Upper lobe of left lung (tissue), 6 donors: ENCODE measurements around the gene BRS3. TPM values are rescaled to one million over a fixed set of nuclear protein-coding genes. Genes with fewer than 3 reads are reported as not detected.

ENCODE experiments used
- ATAC-seq, 2 donors: fragments of 200-7000 bp; cut with Tn5 transposase; one replicate each; pipeline ENCODE4 v1.9.1; 2022; ENCODE audit warnings: mild to moderate bottlenecking in 2 of 2, moderate library complexity in 2 of 2; ENCODE audit not compliant: low FRiP score in 2 of 2
- DNase-seq, 2 donors: peaks; one replicate each; pipeline ENCODE4 v3.0.0-alpha.2; 2019 to 2020
- H3K27ac ChIP-seq, 4 donors: fragments of 200-600 bp; sonication (generic); one replicate each; pipeline ENCODE4 v1.5.1; 2016 to 2019
- H3K27me3 ChIP-seq, 4 donors: fragments of 200-600 bp; sonication (generic); one replicate each; pipeline ENCODE4 v1.5.1; 2017 to 2019
- H3K36me3 ChIP-seq, 4 donors: fragments of 200-600 bp; sonication (generic); one replicate each; pipeline ENCODE4 v1.5.1; 2016 to 2019
- H3K4me1 ChIP-seq, 4 donors: fragments of 200-600 bp; sonication (generic); one replicate each; pipeline ENCODE4 v1.5.1; 2018 to 2019
- H3K4me3 ChIP-seq, 4 donors: fragments of 200-600 bp; sonication (generic); one replicate each; pipeline ENCODE4 v1.5.1; 2017 to 2019; ENCODE audit warnings: mild to moderate bottlenecking in 2 of 4, moderate library complexity in 1 of 4
- H3K9me3 ChIP-seq, 4 donors: fragments of 200-600 bp; sonication (generic); one replicate each; pipeline ENCODE4 v1.5.1; 2018 to 2019
- CTCF ChIP-seq, 6 experiments: fragments of 450-650 bp in 4 of 6; fragments of 200-600 bp in 2 of 6; sonication (generic) in 2 of 6; IDR thresholded peaks; one replicate each; pipeline ENCODE4 v1.5.1; 2016 to 2019; ENCODE audit warnings: antibody characterized with exemption in 6 of 6
- EP300 ChIP-seq, 4 donors: sonication (generic); formaldehyde crosslinking; IDR thresholded peaks; one replicate each; pipeline ENCODE4 v1.5.1; 2017; ENCODE audit warnings: antibody characterized with exemption in 4 of 4, control low read depth in 2 of 4
- POLR2A ChIP-seq, 4 donors: fragments of 450-650 bp; IDR thresholded peaks; one replicate each; pipeline ENCODE4 v1.5.1; 2016 to 2017; ENCODE audit warnings: antibody characterized with exemption in 4 of 4, mild to moderate bottlenecking in 2 of 4
- POLR2AphosphoS5 ChIP-seq, 2 donors: sonication (generic); formaldehyde crosslinking; IDR thresholded peaks; one replicate each; pipeline ENCODE4 v1.5.1; 2017; ENCODE audit warnings: antibody characterized with exemption in 2 of 2
- WGBS, 2 donors: methylation state at CpG; one replicate each; pipeline ENCODE4 v1.1.5; 2017 to 2018; 5-methylcytosine and 5-hydroxymethylcytosine counted together
- total RNA-seq, 6 donors: library from RNA; depleted of rRNA in 4 of 6; stranded (reverse); fragments of >200 nt in 4 of 6; gene quantifications; one replicate each; pipeline versions ENCODE4 v1.1.0 to v1.2.1, GENCODE V29; 2016 to 2021
- donor health status: DM: no; HTN: no; CAD: no; lungs with moderate emphysema.
- donor health status: DM: no; HTN: yes; CAD: no; lungs with severe emphysema.

The BRS3 gene
- total RNA-seq, 6 donors from 2014 or later: not detected

- 60 to 80% methylated on average over 4 of the region's 4 CpGs for WGBS, 2 donors
- ATAC-seq: no peak
- Histone ChIP-seq H3K9me3 (no peaks in the 10 kb centered on the region), H3K4me1 (no peaks in the 10 kb centered on the region), H3K36me3 (no peaks in the 10 kb centered on the region), H3K27ac (no peak overlapping the region), H3K27me3 (no peaks in the 10 kb centered on the region), H3K4me3 (no peak overlapping the region)
- no peak for DNase-seq
- TF ChIP-seq CTCF (IDR thresholded peaks at IDR 0.05) (no peak), POLR2AphosphoS5 (IDR thresholded peaks at IDR 0.05) (no peak), EP300 (IDR thresholded peaks at IDR 0.05) (no peak), POLR2A (IDR thresholded peaks at IDR 0.05) (no peak)
Observed at GRCh38 chrX:136473663-136474062, 14.1 kb upstream of the BRS3 start.

GRCh38 chrX:136475236-136475635 lies 12.5 kb upstream of the BRS3 start:
- no peak for TF ChIP-seq CTCF (IDR thresholded peaks at IDR 0.05)
- no peak for TF ChIP-seq POLR2A (IDR thresholded peaks at IDR 0.05)
- no peak for TF ChIP-seq POLR2AphosphoS5 (IDR thresholded peaks at IDR 0.05)
- no peak for TF ChIP-seq EP300 (IDR thresholded peaks at IDR 0.05)
- Histone ChIP-seq H3K27ac (no peak overlapping the region), H3K9me3 (no peaks in the 10 kb centered on the region), H3K4me1 (no peaks in the 10 kb centered on the region), H3K4me3 (no peak overlapping the region), H3K36me3 (no peaks in the 10 kb centered on the region), H3K27me3 (no peaks in the 10 kb centered on the region)
- WGBS, 2 donors: 71 to 80% methylated on average over 2 to 3 of the region's 3 CpGs
- DNase-seq: no peak
- ATAC-seq: no peak

GRCh38 chrX:136476501-136476900 lies 11.2 kb upstream of the BRS3 start:
- H3K36me3 ChIP-seq: no peaks in the 10 kb centered on the region
- TF ChIP-seq POLR2AphosphoS5 (IDR thresholded peaks at IDR 0.05) (no peak), POLR2A (IDR thresholded peaks at IDR 0.05) (no peak)
- H3K27me3 ChIP-seq: no peaks in the 10 kb centered on the region
- DNase-seq: no peak
- whole genome bisulfite sequencing, 2 donors: 67 to 78% methylated on average over 2 of the region's 2 CpGs
- no peak for ATAC-seq
- H3K9me3 ChIP-seq: no peaks in the 10 kb centered on the region
- no peak overlapping the region for H3K4me3 ChIP-seq
- no peak overlapping the region for H3K27ac ChIP-seq
- no peaks in the 10 kb centered on the region for H3K4me1 ChIP-seq

GRCh38 chrX:136477026-136477425 lies 10.7 kb upstream of the BRS3 start:
- WGBS, 2 donors: 51 to 59% methylated on average over 2 of the region's 2 CpGs
- Histone ChIP-seq H3K9me3 (no peaks in the 10 kb centered on the region), H3K36me3 (no peaks in the 10 kb centered on the region), H3K4me3 (no peak overlapping the region), H3K4me1 (no peaks in the 10 kb centered on the region), H3K27me3 (no peaks in the 10 kb centered on the region), H3K27ac (no peak overlapping the region)
- TF ChIP-seq POLR2A (IDR thresholded peaks at IDR 0.05): no peak
- TF ChIP-seq POLR2AphosphoS5 (IDR thresholded peaks at IDR 0.05): no peak
- no peak for TF ChIP-seq CTCF (IDR thresholded peaks at IDR 0.05)
- no peak for TF ChIP-seq EP300 (IDR thresholded peaks at IDR 0.05)
- ATAC-seq (no peak), DNase-seq (no peak)

- H3K9me3 ChIP-seq: no peaks in the 10 kb centered on the region
- H3K27ac ChIP-seq: no peak overlapping the region
- H3K4me1 ChIP-seq: no peaks in the 10 kb centered on the region
- H3K27me3 ChIP-seq: no peaks in the 10 kb centered on the region
- DNase-seq: no peak
- H3K4me3 ChIP-seq: no peak overlapping the region
- 40 to 42% methylated on average over 4 of the region's 4 CpGs for WGBS, 2 donors
- no peaks in the 10 kb centered on the region for H3K36me3 ChIP-seq
- TF ChIP-seq POLR2AphosphoS5 (IDR thresholded peaks at IDR 0.05): no peak
- no peak for TF ChIP-seq CTCF (IDR thresholded peaks at IDR 0.05)
- TF ChIP-seq EP300 (IDR thresholded peaks at IDR 0.05): no peak
- no peak for TF ChIP-seq POLR2A (IDR thresholded peaks at IDR 0.05)
- no peak for ATAC-seq
Observed at GRCh38 chrX:136480383-136480782, 7.4 kb upstream of the BRS3 start.
